CD14-positive monocyte (primary cell): ENCODE measurements around the gene E2F1. TPM values are rescaled to one million over a fixed set of nuclear protein-coding genes. Genes with fewer than 3 reads are reported as not detected.

Source experiments
- DNase-seq, 3 donors: peaks; one replicate each; pipeline ENCODE4 v3.0.0-alpha.2; 2011 to 2022
- H2AFZ ChIP-seq: 2 replicates; pipeline ENCODE4 v1.6.0; 2012; ENCODE audit warnings: mild to moderate bottlenecking, low read depth, low read length, inconsistent platforms; ENCODE audit not compliant: insufficient read depth, poor library complexity, severe bottlenecking
- H3K27ac ChIP-seq, 2 donors: 1 replicate in 1 of 2; 2 replicates in 1 of 2; pipeline ENCODE4 v1.5.1; 2012 to 2013; ENCODE audit warnings: low read length in 2 of 2, control low read depth in 1 of 2, inconsistent platforms in 1 of 2, low read depth in 1 of 2, mild to moderate bottlenecking in 1 of 2
- H3K27me3 ChIP-seq, 2 donors: one replicate each; pipeline versions ENCODE4 v1.6.0 to v1.6.1; 2011 to 2013; ENCODE audit warnings: low read length in 2 of 2; ENCODE audit not compliant: control insufficient read depth in 2 of 2, insufficient read depth in 2 of 2
- H3K36me3 ChIP-seq, 2 donors: replicated peaks in 1 of 2; 1 replicate in 1 of 2; 2 replicates in 1 of 2; pipeline versions ENCODE4 v1.5.1 to v1.6.1; 2012 to 2013; ENCODE audit warnings: low read length in 2 of 2, control low read depth in 1 of 2, inconsistent platforms in 1 of 2, mild to moderate bottlenecking in 1 of 2; ENCODE audit not compliant: insufficient read depth in 2 of 2, control insufficient read depth in 1 of 2
- H3K4me1 ChIP-seq, 2 donors: 1 replicate in 1 of 2; 2 replicates in 1 of 2; pipeline versions ENCODE4 v1.5.1 to v1.6.1; 2012 to 2013; ENCODE audit warnings: low read length in 2 of 2, control low read depth in 1 of 2, inconsistent platforms in 1 of 2, mild to moderate bottlenecking in 1 of 2, moderate library complexity in 1 of 2; ENCODE audit not compliant: insufficient read depth in 2 of 2, control insufficient read depth in 1 of 2
- H3K4me2 ChIP-seq: replicated peaks from 2 replicates; pipeline ENCODE3; 2012; ENCODE audit warnings: low read length, moderate library complexity, mild to moderate bottlenecking; ENCODE audit not compliant: poor library complexity, severe bottlenecking; ENCODE audit errors: extremely low read depth
- H3K4me3 ChIP-seq, 3 experiments: fragments of 200-600 bp in 1 of 3; sonication (generic) in 1 of 3; replicated peaks in 1 of 3; 1 replicate in 2 of 3; 2 replicates in 1 of 3; pipeline ENCODE4 v1.5.1; 2011 to 2013; ENCODE audit warnings: low read length in 3 of 3, mild to moderate bottlenecking in 3 of 3, control low read depth in 2 of 3, low read depth in 2 of 3, inconsistent platforms in 1 of 3, moderate library complexity in 1 of 3
- H3K79me2 ChIP-seq: 2 replicates; pipeline ENCODE4 v1.6.0; 2012; ENCODE audit warnings: mild to moderate bottlenecking, control low read depth, inconsistent platforms, low read length, moderate library complexity; ENCODE audit not compliant: insufficient read depth
- H3K9ac ChIP-seq: 2 replicates; pipeline ENCODE4 v1.6.0; 2017; ENCODE audit warnings: low read length, mild to moderate bottlenecking; ENCODE audit not compliant: insufficient read depth, poor library complexity, severe bottlenecking
- H3K9me3 ChIP-seq, 2 donors: replicated peaks in 1 of 2; 1 replicate in 1 of 2; 2 replicates in 1 of 2; pipeline versions ENCODE4 v1.5.1 to v1.6.1; 2012 to 2013; ENCODE audit warnings: low read length in 2 of 2, control low read depth in 1 of 2; ENCODE audit not compliant: control insufficient read depth in 1 of 2, insufficient read depth in 1 of 2
- H4K20me1 ChIP-seq: 2 replicates; pipeline ENCODE4 v1.6.0; 2012; ENCODE audit warnings: mild to moderate bottlenecking, low read length, control low read depth, moderate library complexity; ENCODE audit not compliant: insufficient read depth
- H3K27ac Mint-ChIP-seq, 7 donors: one replicate each; pipeline ENCODE4 v1.8.0; 2020; ENCODE audit warnings: mild to moderate bottlenecking in 7 of 7, mixed read lengths in 7 of 7, moderate library complexity in 6 of 7, inconsistent platforms in 2 of 7
- H3K27me3 Mint-ChIP-seq, 3 donors: one replicate each; pipeline ENCODE4 v1.8.0; 2021 to 2022; ENCODE audit warnings: low read depth in 3 of 3, mild to moderate bottlenecking in 3 of 3, mixed read lengths in 3 of 3, moderate library complexity in 3 of 3, inconsistent platforms in 1 of 3
- H3K36me3 Mint-ChIP-seq, 2 donors: one replicate each; pipeline ENCODE4 v1.8.0; 2020; ENCODE audit warnings: mixed read lengths in 2 of 2, inconsistent platforms in 1 of 2, mild to moderate bottlenecking in 1 of 2
- H3K4me1 Mint-ChIP-seq: one replicate; pipeline ENCODE4 v1.8.0; 2020; ENCODE audit warnings: mild to moderate bottlenecking, mixed read lengths
- H3K4me3 Mint-ChIP-seq, 2 donors: one replicate each; pipeline ENCODE4 v1.8.0; 2020; ENCODE audit warnings: mild to moderate bottlenecking in 2 of 2, mixed read lengths in 2 of 2, moderate library complexity in 1 of 2
- H3K9me3 Mint-ChIP-seq, 7 donors: one replicate each; pipeline ENCODE4 v1.8.0; 2020 to 2022; ENCODE audit warnings: mixed read lengths in 7 of 7, mild to moderate bottlenecking in 6 of 7, moderate library complexity in 6 of 7, inconsistent platforms in 2 of 7
- WGBS: methylation state at CpG from one replicate; pipeline ENCODE4 v1.1.5; 2013; ENCODE audit warnings: missing lambda C conversion rate; ENCODE audit not compliant: insufficient coverage; 5-methylcytosine and 5-hydroxymethylcytosine counted together
- intact Hi-C, 2 donors: fragments of 100-400 bp; cut with micrococcal nuclease; formaldehyde crosslinking; loops; one replicate each; pipeline versions ENCODE4 v1.15.0 to v1.15.1; 2023
- polyA plus RNA-seq, 3 donors: library from polyadenylated mRNA; depleted of rRNA in 1 of 3; unstranded in 2 of 3; stranded (reverse) in 1 of 3; fragments of 300-500 nt in 2 of 3; fragments of >200 nt in 1 of 3; fragmentation: Illumina TruSeq in 2 of 3; gene quantifications; 1 replicate in 2 of 3; 2 replicates in 1 of 3; pipeline ENCODE4 v1.2.3, GENCODE V29; 2012 to 2021
- TF ChIP-seq, protein P1 (sequence below): fragments of 200-600 bp; IDR thresholded peaks from one replicate; pipeline ENCODE4 v1.8.0; 2022; ENCODE audit warnings: antibody characterized with exemption, mild to moderate bottlenecking

The E2F1 gene
- polyA plus RNA-seq, 3 donors: 0.17 to 1.1 TPM; not detected in 1

DNA sequence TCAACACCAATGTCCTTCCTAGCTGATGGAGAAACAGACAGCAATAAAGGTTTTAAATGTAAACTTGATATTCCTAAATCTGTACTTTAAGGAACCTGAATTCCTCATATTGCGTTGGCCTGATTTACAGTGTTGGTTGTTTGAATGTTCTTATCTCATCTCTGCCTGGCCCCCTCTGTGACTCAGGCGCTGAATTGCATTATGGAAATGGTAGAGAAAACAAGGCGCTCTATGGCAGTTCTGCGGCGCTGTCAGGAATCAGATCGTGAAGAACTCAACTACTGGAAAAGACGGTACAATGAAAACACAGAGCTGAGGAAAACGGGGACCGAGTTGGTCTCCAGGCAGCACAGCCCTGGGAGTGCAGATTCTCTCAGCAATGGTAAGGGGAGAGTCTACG, 56.7 kb downstream of the E2F1 start:
- no peak overlapping the region for H3K4me2 ChIP-seq
- Mint-ChIP-seq H3K36me3 (peaks cover 60 to 73% of the 10 kb centered on the region in 2 donors), H3K4me3 (no peak overlapping the region), H3K4me1 (no peaks in the 10 kb centered on the region), H3K9me3 (no peaks in the 10 kb centered on the region), H3K27me3 (no peaks in the 10 kb centered on the region), H3K27ac (no peak overlapping the region)
- H2AFZ ChIP-seq: no peak overlapping the region
- H3K79me2 ChIP-seq: no peaks in the 10 kb centered on the region
- no peak for DNase-seq
- intact Hi-C loops: no loop called here
- H3K27ac ChIP-seq: no peak overlapping the region
- H3K9me3 ChIP-seq: no peaks in the 10 kb centered on the region
- no peak overlapping the region for H3K9ac ChIP-seq
- H4K20me1 ChIP-seq: no peaks in the 10 kb centered on the region
- H3K36me3 ChIP-seq: peaks cover 53 to 80% of the 10 kb centered on the region in 2 donors
- H3K4me1 ChIP-seq: no peaks in the 10 kb centered on the region
- WGBS: 98% methylated on average over 9 of the region's 10 CpGs
- TF ChIP-seq, protein P1, sequence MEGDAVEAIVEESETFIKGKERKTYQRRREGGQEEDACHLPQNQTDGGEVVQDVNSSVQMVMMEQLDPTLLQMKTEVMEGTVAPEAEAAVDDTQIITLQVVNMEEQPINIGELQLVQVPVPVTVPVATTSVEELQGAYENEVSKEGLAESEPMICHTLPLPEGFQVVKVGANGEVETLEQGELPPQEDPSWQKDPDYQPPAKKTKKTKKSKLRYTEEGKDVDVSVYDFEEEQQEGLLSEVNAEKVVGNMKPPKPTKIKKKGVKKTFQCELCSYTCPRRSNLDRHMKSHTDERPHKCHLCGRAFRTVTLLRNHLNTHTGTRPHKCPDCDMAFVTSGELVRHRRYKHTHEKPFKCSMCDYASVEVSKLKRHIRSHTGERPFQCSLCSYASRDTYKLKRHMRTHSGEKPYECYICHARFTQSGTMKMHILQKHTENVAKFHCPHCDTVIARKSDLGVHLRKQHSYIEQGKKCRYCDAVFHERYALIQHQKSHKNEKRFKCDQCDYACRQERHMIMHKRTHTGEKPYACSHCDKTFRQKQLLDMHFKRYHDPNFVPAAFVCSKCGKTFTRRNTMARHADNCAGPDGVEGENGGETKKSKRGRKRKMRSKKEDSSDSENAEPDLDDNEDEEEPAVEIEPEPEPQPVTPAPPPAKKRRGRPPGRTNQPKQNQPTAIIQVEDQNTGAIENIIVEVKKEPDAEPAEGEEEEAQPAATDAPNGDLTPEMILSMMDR: no peak
- no peak overlapping the region for H3K4me3 ChIP-seq
- H3K27me3 ChIP-seq: no peaks in the 10 kb centered on the region

DNA sequence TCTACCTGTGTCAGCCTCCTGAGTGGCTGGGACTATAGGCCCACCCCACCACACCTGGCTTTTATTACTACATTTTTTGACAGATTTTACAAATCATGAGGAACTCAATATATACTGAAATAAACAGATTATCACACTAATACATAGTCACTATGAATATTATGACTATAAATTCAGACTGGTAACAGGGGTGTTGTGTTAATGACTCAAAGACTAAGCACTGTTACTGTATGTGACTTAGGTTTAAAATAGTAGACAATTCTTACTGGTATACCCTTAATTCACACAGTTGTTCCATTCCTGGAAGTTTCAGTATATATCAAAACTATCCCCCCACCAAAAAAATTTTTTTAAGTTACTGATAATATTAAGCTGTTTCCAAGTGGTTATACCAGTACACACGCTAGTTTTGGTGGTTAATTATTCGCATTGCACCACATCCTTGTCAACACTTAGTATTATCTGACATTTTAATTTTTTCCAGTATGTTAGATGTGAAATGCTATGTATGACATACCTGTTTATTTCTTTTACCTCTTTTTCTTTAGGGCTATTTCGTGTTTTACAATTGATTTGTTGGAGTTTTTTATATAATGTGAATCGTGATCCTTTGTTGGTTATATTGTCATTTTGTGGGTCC, 58.5 kb downstream of the E2F1 start:
- no peak overlapping the region for H3K9ac ChIP-seq
- no peak overlapping the region for H3K27ac Mint-ChIP-seq

More for the DNA sequence above, 58.5 kb downstream of the E2F1 start:
- Histone ChIP-seq H3K27ac (no peak overlapping the region), H3K36me3 (peaks cover 62 to 89% of the 10 kb centered on the region in 2 donors), H3K4me1 (no peaks in the 10 kb centered on the region), H3K9me3 (no peaks in the 10 kb centered on the region), H4K20me1 (no peaks in the 10 kb centered on the region), H2AFZ (no peak overlapping the region), H3K27me3 (no peaks in the 10 kb centered on the region), H3K4me3 (no peak overlapping the region), H3K79me2 (no peaks in the 10 kb centered on the region), H3K4me2 (no peak overlapping the region)
- Mint-ChIP-seq H3K4me3 (no peak overlapping the region), H3K4me1 (no peaks in the 10 kb centered on the region), H3K36me3 (peaks cover 71 to 78% of the 10 kb centered on the region in 2 donors), H3K9me3 (no peaks in the 10 kb centered on the region), H3K27me3 (no peaks in the 10 kb centered on the region)
- no peak for DNase-seq
- TF ChIP-seq, protein P1: no peak
- WGBS: no CpG with 5 or more reads among the region's 4 CpGs
- intact Hi-C loops: no loop called here
